H9 (cell line): Measurements from ENCODE around the gene MGP. TPM values are rescaled to one million over a fixed set of nuclear protein-coding genes. Genes with fewer than 3 reads are reported as not detected.

Experiments used
- DNase-seq: peaks from one replicate; pipeline ENCODE4 v3.0.0-alpha.2; 2017
- H2AFZ ChIP-seq: one replicate; pipeline ENCODE4 v1.6.1; 2013; ENCODE audit warnings: mild to moderate bottlenecking, low read length, control low read depth, moderate library complexity
- H2AK5ac ChIP-seq: 2 replicates; pipeline ENCODE4 v1.6.1; 2013; ENCODE audit warnings: low read length, control low read depth, mixed read lengths; ENCODE audit not compliant: insufficient read length
- H2BK120ac ChIP-seq: one replicate; pipeline ENCODE4 v1.6.1; 2013; ENCODE audit warnings: low read depth, mild to moderate bottlenecking, low read length, control low read depth, inconsistent platforms; ENCODE audit not compliant: poor library complexity, severe bottlenecking
- H2BK12ac ChIP-seq: 2 replicates; pipeline ENCODE4 v1.6.1; 2013; ENCODE audit warnings: low read length, control low read depth, mixed read lengths, low read depth; ENCODE audit not compliant: insufficient read length
- H2BK15ac ChIP-seq: 2 replicates; pipeline ENCODE4 v1.6.1; 2013; ENCODE audit warnings: low read depth, low read length, control low read depth
- H2BK20ac ChIP-seq: one replicate; pipeline ENCODE4 v1.6.1; 2013; ENCODE audit warnings: low read depth, mild to moderate bottlenecking, low read length, control low read depth, inconsistent platforms; ENCODE audit not compliant: poor library complexity, severe bottlenecking
- H2BK5ac ChIP-seq: 2 replicates; pipeline ENCODE4 v1.6.1; 2013; ENCODE audit warnings: low read length, control low read depth, mixed read lengths; ENCODE audit not compliant: insufficient read length
- H3K14ac ChIP-seq: 2 replicates; pipeline ENCODE4 v1.6.1; 2013; ENCODE audit warnings: low read length, control low read depth; ENCODE audit not compliant: insufficient read depth
- H3K18ac ChIP-seq: 2 replicates; pipeline ENCODE4 v1.6.1; 2013; ENCODE audit warnings: low read depth, mild to moderate bottlenecking, mixed read lengths, low read length, control low read depth; ENCODE audit not compliant: insufficient read length
- H3K23ac ChIP-seq: 2 replicates; pipeline ENCODE4 v1.6.1; 2013; ENCODE audit warnings: low read length, control low read depth, mixed read lengths, low read depth; ENCODE audit not compliant: insufficient read length
- H3K23me2 ChIP-seq: 2 replicates; pipeline ENCODE4 v1.6.1; 2013; ENCODE audit warnings: low read depth, mild to moderate bottlenecking, mixed read lengths, low read length, control low read depth; ENCODE audit not compliant: insufficient read length, poor library complexity, severe bottlenecking
- H3K27ac ChIP-seq: 2 replicates; pipeline ENCODE4 v1.5.1; 2013; ENCODE audit warnings: low read length, control low read depth, mixed read lengths, low read depth; ENCODE audit not compliant: insufficient read length
- H3K27me3 ChIP-seq: 2 replicates; pipeline ENCODE4 v1.6.1; 2013; ENCODE audit warnings: low read length, control low read depth, inconsistent platforms; ENCODE audit not compliant: insufficient read depth
- H3K4ac ChIP-seq: 2 replicates; pipeline ENCODE4 v1.6.1; 2013; ENCODE audit warnings: low read depth, mild to moderate bottlenecking, control low read depth, inconsistent platforms, low read length, moderate library complexity
- H3K4me1 ChIP-seq: 2 replicates; pipeline ENCODE4 v1.6.1; 2013; ENCODE audit warnings: low read length, control low read depth, inconsistent platforms; ENCODE audit not compliant: insufficient read depth
- H3K4me2 ChIP-seq: 2 replicates; pipeline ENCODE4 v1.6.1; 2013; ENCODE audit warnings: low read length, control low read depth, mixed read lengths; ENCODE audit not compliant: insufficient read length, insufficient read depth
- H3K56ac ChIP-seq: 2 replicates; pipeline ENCODE4 v1.6.1; 2013; ENCODE audit warnings: low read depth, mild to moderate bottlenecking, mixed read lengths, low read length, control low read depth; ENCODE audit not compliant: insufficient read length
- H3K79me1 ChIP-seq: 2 replicates; pipeline ENCODE4 v1.6.1; 2013; ENCODE audit warnings: low read depth, mild to moderate bottlenecking, moderate library complexity, low read length, control low read depth, inconsistent platforms; ENCODE audit not compliant: insufficient read depth, poor library complexity, severe bottlenecking
- H3K79me2 ChIP-seq: 2 replicates; pipeline ENCODE4 v1.6.1; 2013; ENCODE audit warnings: low read length, control low read depth, inconsistent platforms; ENCODE audit not compliant: insufficient read depth
- H3K9ac ChIP-seq: 2 replicates; pipeline ENCODE4 v1.6.1; 2013; ENCODE audit warnings: low read length, control low read depth, mixed read lengths; ENCODE audit not compliant: insufficient read length; ENCODE audit errors: extremely low read depth
- H3K9me3 ChIP-seq: one replicate; pipeline ENCODE4 v1.6.1; 2013; ENCODE audit warnings: low read depth, low read length, inconsistent platforms; ENCODE audit not compliant: control insufficient read depth
- H3T11ph ChIP-seq: one replicate; pipeline ENCODE4 v1.6.1; 2013; ENCODE audit warnings: mild to moderate bottlenecking, low read length, control low read depth, inconsistent platforms
- H4K20me1 ChIP-seq: one replicate; pipeline ENCODE4 v1.6.1; 2013; ENCODE audit not compliant: control insufficient read depth, insufficient read length, insufficient read depth
- H4K5ac ChIP-seq: 2 replicates; pipeline ENCODE4 v1.6.1; 2013; ENCODE audit warnings: low read depth, mild to moderate bottlenecking, mixed read lengths, low read length, control low read depth; ENCODE audit not compliant: insufficient read length
- H4K8ac ChIP-seq: replicated peaks from 2 replicates; pipeline ENCODE4 v1.6.1; 2013; ENCODE audit warnings: low read length, control low read depth, mixed read lengths, low read depth; ENCODE audit not compliant: insufficient read length
- H4K91ac ChIP-seq: 2 replicates; pipeline ENCODE4 v1.6.1; 2013; ENCODE audit warnings: low read depth, mild to moderate bottlenecking, moderate library complexity, mixed read lengths, low read length, control low read depth; ENCODE audit not compliant: insufficient read length
- H3K27ac Mint-ChIP-seq, 3 experiments: 2 replicates in 2 of 3; 3 replicates in 1 of 3; pipeline ENCODE4 v1.8.0; 2020 to 2021; ENCODE audit warnings: mixed read lengths in 3 of 3, mild to moderate bottlenecking in 1 of 3, moderate library complexity in 1 of 3
- H3K27me3 Mint-ChIP-seq: 2 replicates; pipeline ENCODE4 v1.8.0; 2021; ENCODE audit warnings: low read depth, mild to moderate bottlenecking, moderate library complexity, mixed read lengths
- H3K36me3 Mint-ChIP-seq, 3 experiments: 2 replicates in 2 of 3; 3 replicates in 1 of 3; pipeline ENCODE4 v1.8.0; 2020 to 2021; ENCODE audit warnings: low read depth in 3 of 3, mixed read lengths in 3 of 3; ENCODE audit not compliant: insufficient read depth in 1 of 3
- H3K4me1 Mint-ChIP-seq, 2 experiments: 2 replicates each; pipeline ENCODE4 v1.8.0; 2020; ENCODE audit warnings: mixed read lengths in 2 of 2
- H3K4me3 Mint-ChIP-seq, 2 experiments: 2 replicates in 1 of 2; 3 replicates in 1 of 2; pipeline ENCODE4 v1.8.0; 2020 to 2021; ENCODE audit warnings: mild to moderate bottlenecking in 2 of 2, mixed read lengths in 2 of 2, moderate library complexity in 1 of 2
- H3K9me3 Mint-ChIP-seq, 2 experiments: 2 replicates in 1 of 2; 3 replicates in 1 of 2; pipeline ENCODE4 v1.8.0; 2020; ENCODE audit warnings: mild to moderate bottlenecking in 2 of 2, mixed read lengths in 2 of 2, moderate library complexity in 1 of 2
- CTCF ChIP-seq: fragments of 200-600 bp; sonication (generic); conservative IDR thresholded peaks from 3 replicates; pipeline ENCODE4 v1.8.0; 2021; ENCODE audit warnings: antibody characterized with exemption, mild to moderate bottlenecking
- WGBS: extraction: QIAGEN DNeasy Blood & Tissue Kit; methylation state at CpG from one replicate; pipeline ENCODE4 v1.1.7; 2013; ENCODE audit warnings: missing lambda C conversion rate, low lambda C conversion rate, mixed read lengths; ENCODE audit not compliant: insufficient read length; ENCODE audit errors: extremely low coverage; 5-methylcytosine and 5-hydroxymethylcytosine counted together
- total RNA-seq: library from RNA; stranded (reverse); gene quantifications from 2 replicates; pipeline ENCODE4 v1.2.1, GENCODE V29; 2021

The MGP gene
- total RNA-seq, 1 experiment from 2014 or later = not detected

- Mint-ChIP-seq H3K36me3 (peaks cover 0 to 10% (median 0%) of the 10 kb centered on the region in 3 experiments; a peak in 2 of 7 replicates), H3K27ac (no peak overlapping the region), H3K27me3 (no peaks in the 10 kb centered on the region), H3K4me1 (peaks cover 4 to 6% of the 10 kb centered on the region in 2 experiments; a peak in 3 of 4 replicates), H3K9me3 (peaks cover 7 to 9% of the 10 kb centered on the region in 2 experiments), H3K4me3 (no peak overlapping the region)
- H3K9ac ChIP-seq = no peak overlapping the region
- DNase-seq = no peak
- no peak overlapping the region for H3K18ac ChIP-seq
- WGBS = no CpG with 5 or more reads among the region's 7 CpGs
- no peaks in the 10 kb centered on the region for H3K4me1 ChIP-seq
- H3K23ac ChIP-seq = no peak overlapping the region
- H2BK12ac ChIP-seq = no peak overlapping the region
- H3K14ac ChIP-seq = no peak overlapping the region
- no peak overlapping the region for H3K4me2 ChIP-seq
- H3T11ph ChIP-seq = no peak overlapping the region
- no peak overlapping the region for H4K91ac ChIP-seq
- no peak overlapping the region for H2BK20ac ChIP-seq
- no peak overlapping the region for H3K4ac ChIP-seq
- no peaks in the 10 kb centered on the region for H3K27me3 ChIP-seq
- H3K23me2 ChIP-seq = no peaks in the 10 kb centered on the region
- H4K5ac ChIP-seq = no peak overlapping the region
- H2BK5ac ChIP-seq = no peak overlapping the region
- no peak overlapping the region for H4K8ac ChIP-seq
- H3K79me2 ChIP-seq = no peaks in the 10 kb centered on the region
- no peak for TF ChIP-seq CTCF
- no peak overlapping the region for H2AK5ac ChIP-seq
- no peaks in the 10 kb centered on the region for H3K79me1 ChIP-seq
- H2BK120ac ChIP-seq = no peak overlapping the region
- no peaks in the 10 kb centered on the region for H4K20me1 ChIP-seq
- no peaks in the 10 kb centered on the region for H3K9me3 ChIP-seq
- no peak overlapping the region for H2BK15ac ChIP-seq
- H3K56ac ChIP-seq = no peak overlapping the region
- no peak overlapping the region for H2AFZ ChIP-seq
- H3K27ac ChIP-seq = no peak overlapping the region
Measured at GRCh38 chr12:14836336-14837210, 49.1 kb downstream of the MGP start.
